Stimulated activated CD4-positive, alpha-beta T cell treated with anti-CD3 and anti-CD28 coated beads, Interleukin-15, amount 100 ng/mL, for 1 hour (primary cell): ENCODE results near the gene ARF1.

ENCODE experiments used
- DNase-seq, 2 donors: peaks; one replicate each; pipeline ENCODE4 v3.0.0-alpha.2; 2020; ENCODE audit warnings: low read depth in 1 of 2, low spot score in 1 of 2

Gene ARF1

GRCh38 chr1:228084797-228085196 lies 2.3 kb downstream of the ARF1 start:
- no peak for DNase-seq

- no peak for DNase-seq
Observed at GRCh38 chr1:228085287-228085951, 2.9 kb downstream of the ARF1 start.

GRCh38 chr1:228087771-228088251 lies 5.3 kb downstream of the ARF1 start:
- no peak for DNase-seq

GRCh38 chr1:228088586-228089498 lies 6.3 kb downstream of the ARF1 start:
- no peak for DNase-seq

GRCh38 chr1:228089519-228090380 lies 7.2 kb downstream of the ARF1 start:
- no peak for DNase-seq

GRCh38 chr1:228090613-228091081 lies 8.1 kb downstream of the ARF1 start:
- DNase-seq: no peak

GRCh38 chr1:228091084-228091483 lies 8.6 kb downstream of the ARF1 start:
- no peak for DNase-seq

GRCh38 chr1:228092342-228093049 lies 10.0 kb downstream of the ARF1 start:
- no peak for DNase-seq

- no peak for DNase-seq
Observed at GRCh38 chr1:228093050-228093906, 10.8 kb downstream of the ARF1 start.

GRCh38 chr1:228094432-228095016 lies 12.0 kb downstream of the ARF1 start:
- DNase-seq: no peak

- DNase-seq: no peak
Observed at GRCh38 chr1:228095161-228095560, 12.7 kb downstream of the ARF1 start.

- no peak for DNase-seq
Observed at GRCh38 chr1:228095938-228096337, 13.4 kb downstream of the ARF1 start.

- no peak for DNase-seq
Observed at GRCh38 chr1:228096416-228097332, 14.2 kb downstream of the ARF1 start.

- no peak for DNase-seq
Observed at GRCh38 chr1:228097333-228098081, 15.0 kb downstream of the ARF1 start.

- DNase-seq: no peak
Observed at GRCh38 chr1:228098323-228098931, 15.9 kb downstream of the ARF1 start.

- DNase-seq: no peak
Observed at GRCh38 chr1:228099331-228099732, 16.8 kb downstream of the ARF1 start.
